Muscle of back (tissue), 11 donors: ENCODE data around the gene CCDC69. TPM values are rescaled to one million over a fixed set of nuclear protein-coding genes. Genes with fewer than 3 reads are reported as not detected.

Experiments used
- DNase-seq, 3 donors: peaks; one replicate each; pipeline versions ENCODE4 v3.0.0 to v3.0.0-alpha.2; 2013
- polyA plus RNA-seq, 10 donors: library from polyadenylated mRNA; unstranded; fragments of 120-200 nt; gene quantifications; one replicate each; pipeline ENCODE4 v1.2.1, GENCODE V29; 2013; ENCODE audit not compliant: insufficient read length in 10 of 10

Gene CCDC69
- polyA plus RNA-seq, 10 donors = 30.9 to 101 (median 75.1) TPM

- no peak for DNase-seq
These were observed 79.0 kb downstream of the CCDC69 start for GRCh38 chr5:151144922-151145321.

- DNase-seq = no peak
These were observed 79.6 kb downstream of the CCDC69 start for GRCh38 chr5:151144275-151144674.

GRCh38 chr5:151143645-151144044 is 80.2 kb downstream of the CCDC69 start:
- DNase-seq = no peak

DNA sequence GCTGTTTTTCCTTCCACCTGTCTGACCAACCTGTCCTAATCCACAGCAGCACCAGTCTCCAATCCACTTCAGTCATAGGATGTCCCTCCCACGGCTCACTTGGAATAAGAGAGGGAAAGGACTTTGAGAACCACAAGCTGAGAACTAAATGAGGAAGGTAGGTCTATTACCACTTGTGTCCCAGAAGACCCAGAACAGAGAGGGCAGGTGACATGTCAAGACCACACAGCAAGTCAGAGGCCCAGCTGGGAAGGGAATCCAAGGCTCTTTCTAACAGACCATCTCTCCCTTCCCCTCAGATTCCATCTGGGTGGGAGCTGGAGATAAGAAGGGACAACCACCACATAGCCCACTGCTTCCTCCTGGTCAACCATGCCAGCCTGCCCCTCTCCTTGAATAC is 81.0 kb downstream of the CCDC69 start:
- no peak for DNase-seq

- DNase-seq = peak; percentile 54 to 82 (median 69)
These were observed 82.4 kb downstream of the CCDC69 start for GRCh38 chr5:151141535-151141934.

GRCh38 chr5:151140686-151141459 is 83.0 kb downstream of the CCDC69 start:
- peak in 1 of 3 donors; percentile 30 for DNase-seq

DNA sequence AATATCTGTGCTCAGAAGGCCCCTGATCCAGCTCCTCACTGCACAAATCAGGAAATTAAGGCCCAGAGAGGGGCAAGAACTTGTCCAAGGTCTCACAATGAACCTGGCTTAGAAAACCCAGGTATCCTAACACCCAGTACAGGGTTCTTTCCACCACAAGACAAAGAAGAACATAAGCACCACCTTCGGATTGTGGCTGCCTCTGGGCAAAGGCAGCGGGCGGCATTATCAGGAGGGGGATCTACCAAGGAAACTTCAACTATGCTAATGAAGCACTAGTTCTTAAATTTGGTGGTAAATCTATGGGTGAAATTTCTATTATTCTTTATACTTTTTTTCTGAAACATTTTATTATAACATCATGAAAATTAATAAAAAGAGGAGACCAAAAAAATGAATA is 84.2 kb downstream of the CCDC69 start:
- no peak for DNase-seq

DNA sequence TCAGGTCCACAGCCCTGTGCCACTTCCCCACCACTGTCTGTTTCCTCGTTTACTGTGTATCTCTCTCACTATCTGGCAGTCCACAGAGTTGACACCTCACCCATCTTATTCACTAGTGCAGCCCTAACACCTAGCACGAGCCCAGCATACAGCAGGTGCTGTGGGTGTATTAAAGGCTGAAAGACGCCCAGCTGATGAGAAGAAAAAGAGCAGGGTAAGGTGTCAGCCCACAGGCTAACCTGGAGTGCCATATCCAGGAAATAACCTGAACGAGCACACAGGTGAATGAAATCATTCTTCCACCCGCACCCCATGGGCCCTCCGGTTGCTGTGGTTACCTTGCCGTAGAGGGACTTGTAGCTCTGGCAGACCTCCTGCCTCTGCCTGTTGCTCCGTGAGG is 84.9 kb downstream of the CCDC69 start:
- DNase-seq = no peak

- DNase-seq = no peak
These were observed 85.8 kb downstream of the CCDC69 start for GRCh38 chr5:151138114-151138513.

GRCh38 chr5:151137067-151137825 is 86.6 kb downstream of the CCDC69 start:
- no peak for DNase-seq

- DNase-seq = no peak
These were observed 89.7 kb downstream of the CCDC69 start for GRCh38 chr5:151134228-151134627.

DNA sequence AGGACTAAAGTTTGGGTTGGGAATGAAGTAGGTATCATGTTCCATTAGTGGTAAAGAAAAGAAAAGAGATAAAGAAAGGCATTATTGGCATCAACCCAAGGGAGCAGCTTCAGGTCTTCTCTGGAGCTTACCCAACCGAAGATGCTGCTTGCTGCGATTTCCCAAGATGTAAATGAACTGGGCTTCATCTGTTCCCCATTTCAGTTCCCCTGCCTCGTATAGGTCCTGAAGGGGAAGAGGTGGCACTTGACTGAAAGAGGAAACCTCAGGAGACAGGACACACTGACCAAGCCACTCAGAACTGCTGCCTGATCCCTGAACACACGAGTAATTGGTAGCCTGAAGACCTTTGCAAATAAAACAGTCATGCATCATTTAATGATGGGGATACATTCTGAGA is 90.9 kb downstream of the CCDC69 start:
- DNase-seq = no peak

Other genes with a start within 250 kb of the CCDC69 start
- 100 to 1,000 TPM in 1 of 10 donors, 10 to 100 TPM in 9; 27.9 to 119 (median 61.5) TPM for gene GPX3, start 203.5 kb downstream of the CCDC69 start, polyA plus RNA-seq
- 100 to 1,000 TPM in 1 of 10 donors, 10 to 100 TPM in 9; 63.8 to 102 (median 81.3) TPM for gene TNIP1, start 143.1 kb downstream of the CCDC69 start, polyA plus RNA-seq
- gene ANXA6, start 66.3 kb downstream of the CCDC69 start, polyA plus RNA-seq = 100 to 1,000 TPM; 292 to 391 (median 361) TPM
- 10 to 100 TPM; 18.1 to 30.5 (median 21.6) TPM for gene GM2A, start 29.1 kb upstream of the CCDC69 start, polyA plus RNA-seq
- gene SLC36A3, start 79.7 kb upstream of the CCDC69 start, polyA plus RNA-seq = not detected
- 1 to 10 TPM in 1 of 10 donors, under 1 TPM in 7, not detected in 2; 0.04 to 1.1 (median 0.15) TPM for gene SLC36A2, start 123.5 kb upstream of the CCDC69 start, polyA plus RNA-seq
- gene SLC36A1, start 223.5 kb upstream of the CCDC69 start, polyA plus RNA-seq = 10 to 100 TPM in 9 of 10 donors, 1 to 10 TPM in 1; 9.1 to 25.2 (median 17.7) TPM